Measurements from ENCODE around the gene THSD7B.

GRCh38 chr2:137302957-137303356 is 537.6 kb downstream of the THSD7B start:
- TF ChIP-seq CTCF (conservative IDR thresholded peaks at IDR 0.05; ENCODE audit: low read length) (no peak), EZH2phosphoT487 (IDR thresholded peaks at IDR 0.05; ENCODE audit: borderline replicate concordance) (no peak)

All from Loucy (cell line).